HG03460 (cell line): ENCODE results near the gene NFKBIA.
"Not testable (repeated sequence)": the region's sequence is repeated elsewhere in the genome, so short reads cannot be mapped to it uniquely, and the experiment has no call there.

Experiments used
- ATAC-seq: cut with Tn5 transposase; IDR thresholded peaks from one replicate; pipeline ENCODE4 v1.9.1; 2021; ENCODE audit not compliant: unreplicated experiment

Gene NFKBIA

DNA sequence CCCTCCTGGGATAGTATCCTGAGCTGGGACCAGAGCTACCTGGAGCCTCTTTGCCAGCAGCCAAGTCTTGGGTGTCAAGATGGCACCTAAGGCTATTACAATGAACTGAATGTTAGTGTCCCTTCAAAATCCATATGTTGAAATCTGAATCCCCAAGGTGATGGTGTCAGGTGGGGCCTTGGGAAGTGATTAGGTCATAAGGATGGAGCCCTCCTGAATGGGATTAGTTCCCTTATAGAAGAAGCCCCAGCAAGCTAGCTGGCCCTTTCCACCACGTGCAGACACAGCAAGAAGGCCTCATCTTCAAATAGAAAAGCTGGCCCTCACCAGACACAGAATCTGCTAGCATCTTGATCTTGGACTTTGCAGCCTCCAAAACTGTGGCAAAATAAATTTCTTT is 12.4 kb downstream of the NFKBIA start:
- no peak for ATAC-seq

DNA sequence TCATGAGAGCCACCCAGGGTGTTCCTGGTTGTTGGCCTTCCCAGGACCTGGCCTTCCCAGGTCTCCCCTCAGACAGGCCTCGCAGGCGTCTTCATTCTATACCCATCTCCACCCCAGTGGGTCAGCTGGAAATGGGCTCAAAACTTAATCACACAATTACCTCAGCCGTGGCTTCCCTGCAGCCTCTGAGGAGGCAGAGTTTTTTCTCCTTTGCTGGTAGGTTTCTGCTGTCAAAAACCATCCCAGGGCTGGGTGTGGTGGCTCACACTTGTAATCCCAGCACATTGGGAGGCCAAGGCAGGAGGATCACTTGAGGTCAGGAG is 13.2 kb downstream of the NFKBIA start:
- ATAC-seq, result no peak

DNA sequence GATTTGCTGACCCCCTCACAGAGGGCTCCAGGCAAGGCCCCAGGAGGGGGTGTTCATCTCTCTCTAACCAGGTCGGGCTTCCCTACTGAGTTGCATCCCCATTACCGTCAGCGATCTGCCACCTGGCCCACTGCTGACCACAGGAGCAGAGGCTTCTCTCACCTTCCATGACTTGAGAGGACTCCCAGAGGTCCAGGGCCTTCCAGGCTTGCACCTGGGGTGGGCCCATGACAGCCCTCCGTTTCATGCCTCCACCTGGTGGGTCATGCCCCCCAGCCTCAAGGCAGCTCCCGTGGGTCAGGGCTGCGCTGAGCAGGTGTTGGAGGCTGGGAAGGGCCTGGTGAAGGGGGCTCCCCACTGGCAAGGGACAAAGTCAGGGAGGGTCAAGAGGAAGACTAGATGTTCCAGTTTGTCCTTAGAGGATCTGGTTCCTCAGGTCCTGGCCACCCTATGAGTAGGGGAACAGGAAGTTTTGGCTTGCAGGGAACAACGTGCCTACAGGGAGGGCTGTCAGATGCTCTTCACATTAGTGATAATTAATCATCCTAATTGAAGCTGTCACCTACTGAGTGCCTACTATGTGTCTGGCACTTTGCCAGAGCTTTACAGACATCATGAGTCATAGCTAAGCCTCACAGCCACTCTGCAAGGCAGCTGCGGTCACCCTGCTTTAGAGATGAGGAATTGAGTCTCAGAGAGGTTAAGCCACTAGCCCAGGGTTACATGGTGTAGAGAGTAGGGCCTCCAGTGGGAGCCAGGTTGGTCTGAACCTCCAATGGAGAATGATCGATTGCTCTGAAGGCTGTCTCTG is 13.8 kb downstream of the NFKBIA start:
- ATAC-seq, result no peak

DNA sequence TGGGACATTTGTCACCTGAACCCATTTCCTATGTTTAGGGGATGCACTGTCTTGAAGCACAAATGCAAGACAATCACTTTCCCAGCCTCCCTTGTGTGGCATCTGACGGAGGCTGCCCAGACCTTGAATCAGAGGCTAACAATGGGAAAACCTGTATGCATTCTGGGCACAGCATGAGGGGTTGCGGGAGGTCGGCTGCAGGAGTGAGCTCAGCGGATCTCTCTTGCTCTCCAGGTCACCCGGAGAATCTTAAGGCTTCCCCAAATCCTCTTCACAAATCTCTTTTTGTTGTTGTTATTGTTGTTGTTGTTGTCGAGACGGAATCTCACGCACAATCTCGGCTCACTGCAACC is 15.3 kb downstream of the NFKBIA start:
- no peak for ATAC-seq

DNA sequence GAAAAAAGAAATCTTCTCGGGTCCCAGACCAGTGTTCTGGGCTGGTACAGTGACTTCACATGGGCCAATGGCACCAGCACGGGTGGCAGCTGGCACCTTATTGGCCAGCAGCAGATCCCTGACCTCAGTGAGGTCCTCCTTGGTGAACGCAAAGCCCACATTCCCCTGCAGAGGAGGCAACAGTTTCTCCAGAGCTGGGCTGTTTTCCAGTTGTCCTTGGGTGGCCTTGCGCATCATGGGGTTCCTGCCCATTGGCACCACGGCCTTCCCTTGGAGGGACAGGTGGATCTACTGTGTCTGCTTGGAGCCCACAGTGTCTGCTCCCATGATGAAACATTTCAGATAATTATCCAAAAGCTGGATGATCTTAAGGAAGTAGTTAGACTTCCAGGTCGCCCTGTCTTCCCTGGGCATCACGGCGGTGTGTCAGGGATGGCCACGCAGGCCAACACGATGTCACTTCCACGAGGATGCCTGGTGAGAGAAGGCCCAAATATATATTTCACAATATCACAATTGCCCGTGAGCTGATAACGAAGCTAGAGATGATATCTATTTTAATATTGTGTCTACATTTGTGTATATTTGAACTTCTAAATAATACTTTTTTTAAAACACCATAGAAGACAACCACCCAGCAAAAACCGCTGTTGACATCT is 15.8 kb downstream of the NFKBIA start:
- ATAC-seq, result no peak

DNA sequence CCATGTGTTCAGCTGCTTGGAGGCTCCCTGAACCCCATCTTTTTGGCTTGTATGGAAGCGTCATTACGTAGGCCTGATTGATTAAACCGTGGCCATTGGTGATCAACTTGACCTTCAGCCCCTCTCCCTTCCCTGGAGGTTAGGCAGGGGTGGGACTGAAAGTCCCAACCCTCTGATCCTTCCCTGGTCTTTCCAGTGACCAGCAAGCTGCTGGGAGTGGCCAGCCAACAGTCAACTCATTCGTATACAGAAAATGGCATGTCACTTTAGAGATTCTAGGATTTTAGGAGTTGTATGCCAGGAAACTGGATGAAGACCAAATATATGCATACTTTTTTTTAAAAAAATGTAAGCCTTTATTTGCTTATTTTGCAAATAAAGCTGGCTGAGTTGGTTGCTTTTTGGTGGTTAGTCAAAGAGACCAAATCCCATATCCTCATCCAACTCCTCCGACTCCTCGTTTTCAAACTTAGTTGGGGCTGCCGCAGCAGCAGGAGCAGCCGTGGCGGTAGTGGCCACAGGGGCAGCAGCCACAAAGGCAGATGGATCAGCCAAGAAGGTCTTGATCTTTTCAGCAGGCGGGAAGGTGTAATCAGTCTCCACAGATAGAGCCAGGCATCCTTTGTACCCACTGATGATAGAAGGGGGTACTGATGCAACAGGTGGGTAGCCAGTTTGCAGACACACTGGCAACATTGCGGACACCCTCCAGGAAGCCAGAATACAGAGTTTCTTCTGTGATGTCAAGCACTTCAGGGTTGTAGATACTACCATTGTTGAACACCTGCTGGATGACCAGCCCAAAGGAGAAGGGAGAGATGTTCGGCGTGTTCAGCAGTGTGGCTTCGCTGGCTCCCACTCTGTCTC is 16.6 kb downstream of the NFKBIA start:
- ATAC-seq, result no peak

DNA sequence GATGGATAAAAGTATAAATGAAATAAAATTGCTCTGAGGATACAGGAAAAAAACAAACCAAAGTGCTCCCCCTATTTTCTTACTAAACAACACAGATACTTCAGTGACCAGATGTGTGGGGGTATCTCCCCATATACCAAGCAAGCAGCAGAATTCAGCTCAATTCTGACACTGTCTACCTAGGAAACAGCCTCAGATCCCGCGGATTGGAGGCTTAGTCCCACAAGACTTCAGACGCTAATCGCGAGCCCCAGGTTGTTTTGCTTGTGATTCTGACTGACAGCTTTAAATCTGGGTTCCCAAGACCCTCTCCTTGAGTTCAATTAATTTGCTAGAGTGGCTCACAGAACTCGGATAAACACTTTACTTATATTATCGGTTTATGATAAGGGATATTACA is 17.3 kb downstream of the NFKBIA start:
- ATAC-seq, result no peak

DNA sequence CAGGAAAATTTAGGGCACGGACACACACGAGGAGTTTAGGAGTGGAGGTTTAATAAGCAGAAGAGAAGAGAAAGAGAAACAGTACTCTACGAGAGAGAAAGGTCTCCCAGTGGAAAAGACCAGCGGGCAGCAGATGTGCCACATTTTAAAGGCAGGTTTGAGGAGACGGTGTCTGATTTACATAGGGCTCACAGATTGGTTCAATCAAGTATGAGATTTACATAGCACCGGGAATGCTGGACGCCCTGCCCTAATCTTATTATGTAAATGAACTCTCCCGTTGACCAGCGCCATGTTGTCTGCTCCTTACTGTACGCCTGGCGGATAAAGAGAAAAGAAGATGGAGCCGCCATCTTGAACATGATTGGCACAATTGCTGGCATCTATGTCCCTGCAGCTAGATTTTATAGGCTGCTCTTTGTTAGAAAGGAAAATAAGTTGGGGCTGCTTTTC is 17.9 kb downstream of the NFKBIA start:
- ATAC-seq, result no peak

DNA sequence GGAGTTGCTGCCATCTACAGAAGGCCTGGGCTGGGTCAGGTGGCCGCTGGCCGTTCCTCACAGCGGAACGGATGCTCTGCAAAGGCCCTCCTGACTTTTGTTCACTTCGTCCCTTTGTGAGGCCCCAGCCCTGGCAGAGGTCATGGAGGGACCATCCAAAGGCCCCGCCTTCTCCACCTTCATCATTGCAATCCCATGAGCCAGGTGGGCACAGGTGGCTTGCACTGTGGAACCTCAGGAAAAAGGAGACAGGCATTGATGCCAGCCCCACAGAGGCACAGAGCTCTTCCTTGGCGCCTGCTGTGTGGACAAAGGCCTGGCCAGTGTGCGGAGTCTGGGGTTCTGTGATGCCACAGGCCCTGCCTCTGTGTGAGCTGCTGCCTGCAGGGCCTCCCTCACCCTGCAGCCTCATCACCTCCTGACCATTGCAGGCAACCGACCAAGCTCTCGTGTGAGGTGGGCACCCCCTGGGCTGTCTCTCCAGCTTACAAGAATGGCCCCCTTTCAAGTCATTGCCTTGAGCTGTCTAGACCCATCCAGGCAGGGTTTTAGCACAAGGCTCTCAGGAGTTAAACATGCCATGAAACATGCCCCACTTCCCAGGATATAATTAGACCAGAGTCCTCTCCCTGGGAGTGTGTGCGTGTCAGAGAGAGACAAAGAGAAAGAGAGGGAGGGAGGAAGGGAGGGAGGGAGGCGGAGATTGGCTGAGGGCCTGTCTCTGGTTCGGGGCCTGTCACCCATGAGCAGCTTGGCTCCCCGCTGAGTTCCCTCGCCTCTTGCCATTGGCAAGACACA is 19.3 kb downstream of the NFKBIA start:
- ATAC-seq, result no peak

DNA sequence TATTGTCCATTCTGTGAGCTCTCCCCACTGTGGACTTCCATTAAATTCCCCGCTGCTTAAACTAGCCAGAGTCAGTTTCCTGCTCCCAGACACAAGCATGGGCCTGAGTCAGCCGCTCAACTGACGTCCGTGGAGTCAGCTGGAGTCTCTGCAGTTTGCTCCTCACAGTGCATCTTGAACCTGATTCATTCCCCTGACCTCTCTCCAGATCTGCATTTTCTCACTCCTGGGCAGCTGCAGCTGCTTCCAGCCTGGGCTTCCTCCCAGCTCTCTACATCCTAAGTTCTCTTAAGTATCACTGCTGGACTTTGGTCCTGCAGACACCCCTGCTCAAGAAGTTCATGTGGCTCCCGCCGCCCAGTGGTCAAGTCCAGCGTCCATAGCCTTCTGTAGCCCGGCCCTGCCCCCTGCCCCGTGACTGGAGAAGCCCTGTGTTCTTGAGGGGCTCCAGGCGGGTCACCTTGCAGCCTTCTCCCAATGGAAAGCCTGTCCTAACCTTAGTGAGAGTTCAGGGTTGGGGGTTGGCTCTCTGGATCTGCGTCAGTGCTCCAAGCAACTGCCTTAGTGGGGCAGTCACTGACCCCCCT is 20.0 kb downstream of the NFKBIA start:
- no peak for ATAC-seq

DNA sequence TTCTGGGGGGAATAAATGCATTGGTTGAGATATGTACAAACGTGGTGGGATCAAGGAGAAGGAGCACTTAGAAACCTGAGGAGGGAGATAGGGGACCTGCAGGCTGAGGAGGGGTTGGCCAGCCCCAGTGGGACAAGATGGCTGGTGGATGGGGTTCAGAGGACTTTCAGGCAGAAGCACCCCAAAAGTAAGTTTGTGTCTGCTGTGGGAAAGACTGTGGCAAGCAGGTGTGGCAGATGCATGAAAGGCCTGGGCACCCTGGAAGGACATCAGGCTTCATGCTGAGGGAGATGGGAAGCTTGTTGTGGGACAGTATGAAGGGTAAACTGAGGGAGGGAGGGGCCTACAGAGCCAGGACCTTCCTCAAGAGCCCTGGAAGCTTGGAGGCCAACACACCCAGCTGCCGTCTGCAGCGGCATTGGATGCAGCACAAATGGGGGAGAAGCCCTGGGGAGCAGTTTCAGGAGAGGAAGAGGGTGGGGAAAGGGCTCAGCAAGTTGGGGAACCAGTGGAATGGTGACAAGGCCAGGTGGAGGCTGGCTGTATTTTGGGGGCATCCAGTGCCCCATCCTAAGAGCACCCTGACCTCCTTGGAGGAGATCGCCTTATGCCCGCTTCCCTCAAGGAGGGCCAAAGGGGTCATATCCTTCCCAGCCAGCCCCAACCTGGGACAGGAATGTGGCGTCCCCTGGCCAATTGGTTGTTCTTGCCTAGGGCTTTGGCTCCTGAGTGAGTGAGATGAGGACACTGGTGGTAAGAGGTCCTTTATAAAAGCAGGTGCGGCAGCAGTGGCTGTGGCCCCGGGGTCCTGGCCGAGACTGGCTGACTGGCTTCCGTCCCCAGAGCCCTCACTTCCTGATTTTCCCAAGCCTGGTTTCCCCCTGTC is 20.7 kb downstream of the NFKBIA start:
- ATAC-seq, result no peak

DNA sequence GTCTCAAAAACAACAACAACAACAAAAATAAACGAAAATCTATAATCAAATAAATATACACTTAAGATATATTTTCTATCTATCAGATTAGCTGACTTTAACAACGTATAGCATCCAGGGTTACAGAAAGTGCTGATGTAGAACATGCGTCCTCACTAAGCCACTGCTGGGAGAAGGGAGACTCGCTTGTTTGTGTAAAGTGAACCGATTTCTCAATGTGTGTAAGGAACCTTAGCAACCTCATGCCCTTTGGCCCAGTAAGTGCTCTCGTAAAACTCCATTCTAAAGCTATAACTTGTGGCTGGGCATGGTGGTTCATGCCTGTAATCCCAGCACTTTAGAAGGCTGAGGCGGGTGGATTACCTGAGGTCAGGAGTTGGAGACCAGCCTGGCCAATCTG is 23.8 kb downstream of the NFKBIA start:
- ATAC-seq, result no peak

DNA sequence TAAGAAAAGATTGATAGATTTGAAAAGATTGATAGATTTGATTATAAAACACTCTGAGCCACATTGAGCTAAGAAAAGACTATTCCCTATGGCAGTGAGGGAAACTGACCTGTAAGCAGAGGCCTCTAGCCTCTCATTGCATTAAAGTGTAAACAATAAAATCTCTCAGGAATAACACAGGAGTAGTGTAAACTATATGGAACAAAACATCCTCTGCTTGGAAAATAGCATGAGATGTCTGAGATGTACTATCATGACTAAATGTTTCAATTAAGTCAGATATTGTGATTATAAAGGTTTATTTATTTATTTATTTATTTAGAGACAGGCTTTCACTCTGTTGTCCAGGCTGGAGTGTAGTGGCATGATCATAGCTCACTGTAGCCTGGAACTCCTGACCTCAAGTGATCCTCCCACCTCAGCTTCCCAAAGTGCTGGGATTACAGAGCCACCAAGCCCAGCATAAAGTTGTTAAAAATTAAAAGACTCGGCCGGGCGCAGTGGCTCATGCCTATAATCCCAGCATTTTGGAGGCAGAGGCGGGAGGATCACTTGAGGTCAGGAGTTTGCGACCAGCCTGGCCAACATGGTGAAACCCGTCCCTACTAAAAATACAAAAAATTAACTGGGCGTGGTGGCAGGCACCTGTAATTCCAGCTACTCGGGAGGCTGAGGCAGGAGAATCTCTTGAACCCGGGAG is 25.2 kb downstream of the NFKBIA start:
- ATAC-seq, result not testable (repeated sequence)

DNA sequence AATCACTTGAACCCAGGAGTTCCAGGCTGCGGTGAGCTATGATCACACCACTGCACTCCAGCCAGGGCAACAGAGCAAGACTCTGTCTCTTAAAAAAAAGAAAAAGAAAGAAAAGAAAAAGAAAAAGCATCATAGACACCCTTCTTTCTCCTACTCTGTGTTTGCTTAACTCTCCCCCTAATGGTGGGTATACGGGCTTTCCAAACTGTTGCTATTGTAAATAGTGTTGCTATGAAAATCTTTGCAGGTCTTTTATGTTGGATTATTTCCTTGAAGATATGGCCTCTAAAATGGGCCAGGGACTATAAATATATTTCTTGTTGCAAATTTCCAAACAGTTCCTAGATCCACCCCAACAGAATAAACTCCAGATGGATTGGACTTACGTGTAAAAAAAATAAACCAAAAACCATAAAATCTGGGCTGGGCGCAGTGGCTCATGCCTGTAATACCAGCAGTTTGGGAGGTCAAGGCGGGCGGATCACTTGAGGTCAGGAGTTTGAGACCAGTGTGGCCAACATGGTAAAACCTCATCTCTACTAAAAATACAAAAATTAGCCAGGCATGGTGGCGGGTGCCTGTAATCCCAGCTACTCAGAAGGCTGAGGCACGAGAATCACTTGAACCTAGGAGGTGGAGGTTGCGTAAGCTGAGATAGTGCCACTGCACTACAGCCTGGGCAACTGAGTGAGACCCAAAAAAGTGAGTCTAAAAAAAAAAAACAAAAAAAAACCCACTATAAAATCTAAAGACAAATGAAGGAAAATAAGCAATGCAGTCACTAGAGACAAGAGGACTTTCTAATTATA is 25.9 kb downstream of the NFKBIA start:
- no peak for ATAC-seq

DNA sequence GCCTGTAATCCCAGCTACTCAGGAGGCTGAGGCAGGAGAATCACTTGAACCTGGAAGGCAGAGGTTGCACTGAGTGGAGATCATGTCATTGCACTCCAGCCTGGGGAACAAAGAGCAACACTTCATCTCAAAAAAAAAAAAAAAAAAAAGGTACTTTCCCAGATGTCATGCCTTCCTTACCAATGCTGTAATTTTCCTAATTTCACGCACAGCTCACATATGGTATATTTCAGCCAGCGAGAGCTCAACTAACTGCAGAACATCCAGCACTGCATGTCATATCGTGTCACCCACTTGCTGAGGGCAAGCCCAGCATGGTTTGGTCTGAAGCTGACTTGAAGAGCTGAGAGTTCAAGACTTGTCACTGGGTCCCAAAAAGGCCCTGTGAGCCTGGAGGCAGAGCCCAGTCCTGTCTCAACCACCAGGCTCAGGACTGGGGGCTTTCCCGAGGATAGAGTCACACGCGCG is 29.0 kb downstream of the NFKBIA start:
- ATAC-seq, result no peak

DNA sequence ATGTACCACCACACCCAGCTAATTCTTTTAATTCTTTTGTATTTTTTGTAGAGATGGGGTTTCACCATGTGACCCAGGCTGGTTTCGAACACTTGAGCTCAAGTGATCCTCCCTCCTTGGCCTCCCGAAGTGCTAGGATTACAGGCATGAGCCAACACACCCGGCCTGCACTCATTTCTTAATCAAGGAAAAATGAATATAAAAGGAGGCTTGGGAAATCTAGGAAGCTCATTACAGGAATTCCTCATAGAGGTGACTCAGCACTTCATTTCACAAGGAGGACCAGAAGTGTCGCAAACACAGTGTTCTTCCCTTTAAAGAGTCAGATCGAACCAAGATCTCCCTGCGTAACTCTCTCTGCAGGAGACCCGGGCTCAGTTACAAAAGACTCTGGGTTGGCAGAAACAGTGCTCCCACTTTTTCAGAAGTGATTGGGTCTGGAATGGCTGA is 30.3 kb downstream of the NFKBIA start:
- ATAC-seq, result no peak

DNA sequence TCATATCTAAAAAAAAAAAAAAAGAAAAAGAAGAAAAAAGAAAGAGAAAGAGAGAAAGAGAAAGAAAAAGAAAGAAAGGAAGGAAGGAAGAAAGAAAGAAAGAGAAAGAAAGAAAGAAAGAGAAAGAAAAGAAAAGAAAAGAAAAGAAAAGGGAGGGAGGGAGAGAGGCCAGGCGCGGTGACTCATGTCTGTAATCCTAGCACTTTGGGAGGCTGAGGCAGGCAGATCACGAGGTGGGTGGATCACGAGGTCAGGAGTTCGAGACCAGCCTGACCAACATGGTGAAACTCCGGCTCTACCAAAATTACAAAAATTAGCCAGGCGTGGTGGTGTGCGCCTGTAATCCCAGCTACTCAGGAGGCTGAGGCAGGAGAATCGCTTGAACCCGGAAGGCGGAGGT is 31.3 kb downstream of the NFKBIA start:
- not testable (repeated sequence) for ATAC-seq

DNA sequence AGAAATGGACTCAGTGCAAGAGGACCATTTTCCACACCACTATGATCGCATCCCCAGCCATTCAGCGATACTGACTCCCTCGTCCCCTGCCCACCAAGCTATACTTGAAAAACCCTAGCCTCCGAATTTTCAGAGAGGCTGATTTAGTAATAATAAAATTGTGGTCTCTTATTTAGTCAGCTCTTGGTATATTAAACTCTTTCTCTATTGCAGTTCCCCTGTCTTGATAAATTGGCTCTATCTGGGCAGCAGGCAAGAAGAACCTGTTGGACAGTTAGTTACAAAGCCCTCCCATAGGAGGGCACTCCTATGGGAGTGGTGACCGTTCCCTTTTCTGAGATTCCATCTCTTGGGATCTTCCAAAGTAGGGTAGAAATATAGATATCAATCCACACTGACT is 33.6 kb downstream of the NFKBIA start:
- ATAC-seq, result no peak
